Nucleus accumbens (tissue), 56 donors: ENCODE data around the gene TRIM61.
A peak's percentile ranks its signal among the peaks of the same experiment; 100 is the strongest.
"Not testable (repeated sequence)": the region's sequence is repeated elsewhere in the genome, so short reads cannot be mapped to it uniquely, and the experiment has no call there.

Experiments
- DNase-seq, 56 donors: peaks; one replicate each; lab custom pipeline; 2025; lab: John Stamatoyannopoulos, UW

Gene TRIM61

GRCh38 chr4:164977243-164978164 lies at the start of gene TRIM61:
TSS of gene TRIM61 (minus strand) at chr4:164977657. CDS start at chr4:164970002, 7,655 bp downstream.
- DNase-seq = peak in 52 of 56 donors; percentile 1 to 81 (median 32)

- DNase-seq = not testable (repeated sequence)
These were observed 48.3 kb upstream of the TRIM61 start for GRCh38 chr4:165025782-165026181.

GRCh38 chr4:165019995-165020394 lies 42.5 kb upstream of the TRIM61 start:
- DNase-seq = not testable (repeated sequence)

GRCh38 chr4:165016971-165017370 lies 39.5 kb upstream of the TRIM61 start:
- DNase-seq = no peak

- no peak for DNase-seq
These were observed 36.2 kb upstream of the TRIM61 start for GRCh38 chr4:165013691-165014090.

- DNase-seq = no peak
These were observed 33.9 kb upstream of the TRIM61 start for GRCh38 chr4:165011403-165011802.

GRCh38 chr4:165010991-165011390 lies 33.5 kb upstream of the TRIM61 start:
- no peak for DNase-seq

GRCh38 chr4:165010487-165010886 lies 33.0 kb upstream of the TRIM61 start:
- DNase-seq = no peak

- DNase-seq = no peak
These were observed 32.2 kb upstream of the TRIM61 start for GRCh38 chr4:165009493-165010227.

- no peak for DNase-seq
These were observed 29.4 kb upstream of the TRIM61 start for GRCh38 chr4:165006886-165007285.

- no peak for DNase-seq
These were observed 29.0 kb upstream of the TRIM61 start for GRCh38 chr4:165006456-165006855.

GRCh38 chr4:165005352-165005925 lies 28.0 kb upstream of the TRIM61 start:
- DNase-seq = no peak

GRCh38 chr4:165001957-165002356 lies 24.5 kb upstream of the TRIM61 start:
- DNase-seq = not testable (repeated sequence)

- peak in 33 of 56 donors; percentile 3 to 53 (median 17) for DNase-seq
These were observed 21.1 kb upstream of the TRIM61 start for GRCh38 chr4:164998526-164999080.

- DNase-seq = peak in 22 of 56 donors; percentile 2 to 69 (median 18)
These were observed 20.5 kb upstream of the TRIM61 start for GRCh38 chr4:164997941-164998340.

- DNase-seq = peak in 3 of 56 donors; percentile 5 to 10 (median 8)
These were observed 19.9 kb upstream of the TRIM61 start for GRCh38 chr4:164997324-164997723.

GRCh38 chr4:164996123-164996522 lies 18.7 kb upstream of the TRIM61 start:
- DNase-seq = not testable (repeated sequence)

GRCh38 chr4:164990786-164991185 lies 13.3 kb upstream of the TRIM61 start:
- DNase-seq = not testable (repeated sequence)

GRCh38 chr4:164989471-164989870 lies 12.0 kb upstream of the TRIM61 start:
- DNase-seq = no peak

- not testable (repeated sequence) for DNase-seq
These were observed 5.5 kb downstream of the TRIM61 start for GRCh38 chr4:164971929-164972328.

GRCh38 chr4:164959896-164960295 lies 17.6 kb downstream of the TRIM61 start:
- DNase-seq = no peak
